ENCODE measurements around the gene CEP112. TPM values are rescaled to one million over a fixed set of nuclear protein-coding genes. Genes with fewer than 3 reads are reported as not detected.
A peak's percentile ranks its signal among the peaks of the same experiment; 100 is the strongest.

Gene CEP112
- total RNA-seq, 1 donor from 2014 or later = 8.5 TPM

- DNase-seq (ENCODE audit: low read depth in 2 of 2) = no peak
Measured at GRCh38 chr17:65660078-65660477, 531.9 kb downstream of the CEP112 start.

GRCh38 chr17:65659512-65659911 is 532.4 kb downstream of the CEP112 start:
- no peak for DNase-seq (ENCODE audit: low read depth in 2 of 2)

GRCh38 chr17:65657251-65657828 is 534.6 kb downstream of the CEP112 start:
- DNase-seq (ENCODE audit: low read depth in 2 of 2) = no peak

GRCh38 chr17:65656390-65657250 is 535.3 kb downstream of the CEP112 start:
- DNase-seq (ENCODE audit: low read depth in 2 of 2) = no peak

- DNase-seq (ENCODE audit: low read depth in 2 of 2) = no peak
Measured at GRCh38 chr17:65655706-65656105, 536.2 kb downstream of the CEP112 start.

GRCh38 chr17:65644545-65644944 is 547.4 kb downstream of the CEP112 start:
- DNase-seq (ENCODE audit: low read depth in 2 of 2) = no peak

GRCh38 chr17:65638221-65638975 is 553.5 kb downstream of the CEP112 start:
- DNase-seq (ENCODE audit: low read depth in 2 of 2) = no peak

GRCh38 chr17:65637786-65638185 is 554.1 kb downstream of the CEP112 start:
- no peak for DNase-seq (ENCODE audit: low read depth in 2 of 2)

- DNase-seq (ENCODE audit: low read depth in 2 of 2) = no peak
Measured at GRCh38 chr17:65634533-65634932, 557.4 kb downstream of the CEP112 start.

GRCh38 chr17:65633988-65634387 is 557.9 kb downstream of the CEP112 start:
- peak; percentile 31 to 66 for DNase-seq (ENCODE audit: low read depth in 2 of 2)

- DNase-seq (ENCODE audit: low read depth in 2 of 2) = peak; percentile 26 to 53
Measured at GRCh38 chr17:65633146-65633881, 558.6 kb downstream of the CEP112 start.

- no peak for DNase-seq (ENCODE audit: low read depth in 2 of 2)
Measured at GRCh38 chr17:65630502-65630901, 561.4 kb downstream of the CEP112 start.

GRCh38 chr17:65629234-65629690 is 562.7 kb downstream of the CEP112 start:
- DNase-seq (ENCODE audit: low read depth in 2 of 2) = no peak

- DNase-seq (ENCODE audit: low read depth in 2 of 2) = no peak
Measured at GRCh38 chr17:65628644-65629036, 563.3 kb downstream of the CEP112 start.

- DNase-seq (ENCODE audit: low read depth in 2 of 2) = peak; percentile 28 to 69
Measured at GRCh38 chr17:65627891-65628643, 563.9 kb downstream of the CEP112 start.

GRCh38 chr17:65627108-65627507 is 564.8 kb downstream of the CEP112 start:
- DNase-seq (ENCODE audit: low read depth in 2 of 2) = no peak

GRCh38 chr17:65626451-65626850 is 565.5 kb downstream of the CEP112 start:
- no peak for DNase-seq (ENCODE audit: low read depth in 2 of 2)

- no peak for DNase-seq (ENCODE audit: low read depth in 2 of 2)
Measured at GRCh38 chr17:65618516-65618915, 573.4 kb downstream of the CEP112 start.

GRCh38 chr17:65617496-65617895 is 574.4 kb downstream of the CEP112 start:
- DNase-seq (ENCODE audit: low read depth in 2 of 2) = no peak

GRCh38 chr17:65609749-65610148 is 582.2 kb downstream of the CEP112 start:
- no peak for DNase-seq (ENCODE audit: low read depth in 2 of 2)

- DNase-seq (ENCODE audit: low read depth in 2 of 2) = no peak
Measured at GRCh38 chr17:65609286-65609685, 582.6 kb downstream of the CEP112 start.
